ENCODE results near the gene KRTAP10-3. TPM values are rescaled to one million over a fixed set of nuclear protein-coding genes. Genes with fewer than 3 reads are reported as not detected.
A peak's percentile ranks its signal among the peaks of the same experiment; 100 is the strongest.

Gene KRTAP10-3
- total and polyA plus RNA-seq, 9 of the 15 experiments (the other 6 are each of a cell fraction or from before 2014, with no cell fraction given): not detected

DNA sequence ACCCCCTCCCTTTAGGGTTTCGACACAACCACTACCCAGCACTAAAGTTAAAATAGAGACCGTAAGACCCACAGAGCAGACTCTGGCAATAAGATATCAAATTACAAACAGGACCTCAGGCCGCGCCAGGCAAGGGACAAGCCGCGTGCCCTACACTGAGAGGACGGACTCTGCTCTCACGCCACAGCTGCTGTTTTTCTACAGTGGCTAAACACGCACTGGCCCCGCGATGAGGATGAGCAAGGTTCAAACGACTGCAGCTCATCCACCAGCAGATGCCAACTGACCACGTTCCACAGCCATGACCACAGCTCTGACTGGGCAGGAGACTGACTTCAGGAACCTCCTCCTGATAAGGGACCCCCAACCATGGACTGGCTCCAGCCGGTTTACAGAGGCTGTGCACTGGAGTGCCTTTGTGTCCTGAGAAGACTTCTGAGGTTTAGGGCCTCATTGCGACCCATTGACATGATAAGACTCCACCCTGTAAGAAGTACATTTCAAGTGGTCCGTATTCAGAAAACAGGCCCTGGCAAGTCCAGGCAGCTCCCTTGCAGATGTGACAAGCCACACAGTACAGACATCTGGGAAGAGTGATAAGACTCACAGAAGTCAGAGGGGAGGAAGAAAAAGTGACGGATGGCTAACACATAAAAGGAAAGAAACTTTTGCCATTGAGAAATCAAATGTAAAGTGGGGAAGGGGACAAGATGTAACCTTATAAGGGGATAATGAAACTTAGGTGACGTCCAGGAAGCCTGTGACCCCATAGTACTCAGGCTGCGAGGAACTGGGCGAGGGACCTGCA lies 35.2 kb upstream of the KRTAP10-3 start (continued):
- no peak for TF ChIP-seq MCM5 (IDR thresholded peaks at IDR 0.05; ENCODE audit: low read depth)
- TF ChIP-seq PML (IDR thresholded peaks at IDR 0.05; ENCODE audit: low read length): peak; percentile 74; the same call in 1 of the 2 replicates
- TF ChIP-seq GATA2 (CRISPR knock-in tag; IDR thresholded peaks at IDR 0.05): peak; percentile 95
- TF ChIP-seq, protein P1, sequence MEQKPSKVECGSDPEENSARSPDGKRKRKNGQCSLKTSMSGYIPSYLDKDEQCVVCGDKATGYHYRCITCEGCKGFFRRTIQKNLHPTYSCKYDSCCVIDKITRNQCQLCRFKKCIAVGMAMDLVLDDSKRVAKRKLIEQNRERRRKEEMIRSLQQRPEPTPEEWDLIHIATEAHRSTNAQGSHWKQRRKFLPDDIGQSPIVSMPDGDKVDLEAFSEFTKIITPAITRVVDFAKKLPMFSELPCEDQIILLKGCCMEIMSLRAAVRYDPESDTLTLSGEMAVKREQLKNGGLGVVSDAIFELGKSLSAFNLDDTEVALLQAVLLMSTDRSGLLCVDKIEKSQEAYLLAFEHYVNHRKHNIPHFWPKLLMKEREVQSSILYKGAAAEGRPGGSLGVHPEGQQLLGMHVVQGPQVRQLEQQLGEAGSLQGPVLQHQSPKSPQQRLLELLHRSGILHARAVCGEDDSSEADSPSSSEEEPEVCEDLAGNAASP (IDR thresholded peaks at IDR 0.05): peak; percentile 92
- peak; percentile 2; the same call in 1 of the 2 replicates for TF ChIP-seq ILK (tag; IDR thresholded peaks at IDR 0.05; ENCODE audit: borderline replicate concordance, low read depth)
- TF ChIP-seq PRPF4 (IDR thresholded peaks at IDR 0.05; ENCODE audit: insufficient read depth, low read depth, low read length, poor library complexity, severe bottlenecking): no peak
- peak; percentile 17; the same call in 1 of the 2 replicates for TF ChIP-seq DMBX1 (CRISPR knock-in tag; IDR thresholded peaks at IDR 0.05; ENCODE audit: borderline replicate concordance)
- TF ChIP-seq RCOR1 (IDR thresholded peaks at IDR 0.05; ENCODE audit: borderline replicate concordance in 1 of 2, low read depth in 2 of 2, low read length in 2 of 2): peak in 1 of 2 experiments; percentile 84; a peak in 2 of 4 replicates
- TF ChIP-seq MYNN (IDR thresholded peaks at IDR 0.05): no peak; the same call in 1 of the 2 replicates
- no peak for TF ChIP-seq MYNN (CRISPR knock-in tag; IDR thresholded peaks at IDR 0.05)
- no peak for TF ChIP-seq SRSF7 (optimal IDR thresholded peaks at IDR 0.05; ENCODE audit: low read depth, low read length)
- no peak for TF ChIP-seq ILF3 (IDR thresholded peaks at IDR 0.05; ENCODE audit: borderline replicate concordance)
- TF ChIP-seq ZNF449 (CRISPR knock-in tag; IDR thresholded peaks at IDR 0.05): no peak
- TF ChIP-seq STAT5B (CRISPR knock-in tag; IDR thresholded peaks at IDR 0.05): no peak
- TF ChIP-seq RERE (CRISPR knock-in tag; IDR thresholded peaks at IDR 0.05; ENCODE audit: borderline replicate concordance): 0 out of 2 replicates have a peak, but pooled peaks have one; percentile 22
- TF ChIP-seq ZBTB26 (CRISPR knock-in tag; IDR thresholded peaks at IDR 0.05): no peak
- peak; percentile 55 for TF ChIP-seq PTTG1 (tag; IDR thresholded peaks at IDR 0.05; ENCODE audit: low read depth)
- no peak for TF ChIP-seq MCM2 (IDR thresholded peaks at IDR 0.05; ENCODE audit: low read depth)
